Lower lobe of right lung (tissue), 2 donors: ENCODE data around the gene SRP14. TPM values are rescaled to one million over a fixed set of nuclear protein-coding genes. Genes with fewer than 3 reads are reported as not detected.
"Not testable (repeated sequence)": the region's sequence is repeated elsewhere in the genome, so short reads cannot be mapped to it uniquely, and the experiment has no call there.

Experiments used
- ATAC-seq, 2 donors: fragments of 200-7000 bp; cut with Tn5 transposase; one replicate each; pipeline ENCODE4 v1.9.1; 2020 to 2022; ENCODE audit warnings: mild to moderate bottlenecking in 2 of 2, moderate library complexity in 2 of 2
- DNase-seq: peaks from one replicate; pipeline ENCODE4 v3.0.0-alpha.2; 2020
- H3K27ac ChIP-seq: fragments of 200-600 bp; one replicate; pipeline ENCODE4 v1.8.0; 2022
- H3K27me3 ChIP-seq: fragments of 200-600 bp; one replicate; pipeline ENCODE4 v1.8.0; 2022; ENCODE audit warnings: low read depth
- H3K36me3 ChIP-seq: fragments of 200-600 bp; one replicate; pipeline ENCODE4 v1.8.0; 2022; ENCODE audit warnings: mild to moderate bottlenecking
- H3K4me1 ChIP-seq: fragments of 200-600 bp; one replicate; pipeline ENCODE4 v1.8.0; 2022
- H3K4me3 ChIP-seq: fragments of 200-600 bp; one replicate; pipeline ENCODE4 v1.8.0; 2022; ENCODE audit warnings: mild to moderate bottlenecking
- H3K9me3 ChIP-seq: fragments of 200-600 bp; one replicate; pipeline ENCODE4 v1.8.0; 2022
- CTCF ChIP-seq: fragments of 200-600 bp; IDR thresholded peaks from one replicate; pipeline ENCODE4 v1.8.0; 2022; ENCODE audit warnings: antibody characterized with exemption, mild to moderate bottlenecking
- intact Hi-C: fragments of 100-400 bp; cut with DNase I; formaldehyde crosslinking; loops from one replicate; pipeline ENCODE4 v1.11.0; 2022
- total RNA-seq: library from RNA; stranded (reverse); fragmentation: NEBNext Ultra II Directional; extraction: Animal tissue kit (Norgen Biotek cat#: 25700); gene quantifications from one replicate; pipeline ENCODE4 v1.2.1, GENCODE V29; 2021
- donor health status: DM: no; HTN: yes; CAD: no; lungs with severe emphysema.

The SRP14 gene
- total RNA-seq, 1 donor from 2014 or later = 138 TPM

- Histone ChIP-seq H3K9me3 (no peaks in the 10 kb centered on the region), H3K4me3 (no peak overlapping the region), H3K36me3 (no peaks in the 10 kb centered on the region), H3K27ac (no peak overlapping the region), H3K27me3 (no peaks in the 10 kb centered on the region), H3K4me1 (peaks cover 40% of the 10 kb centered on the region)
- ATAC-seq (no peak), DNase-seq (no peak)
- intact Hi-C loops = no loop called here
- no peak for TF ChIP-seq CTCF
Measured at GRCh38 chr15:40079456-40079855, 40.5 kb upstream of the SRP14 start.

DNA sequence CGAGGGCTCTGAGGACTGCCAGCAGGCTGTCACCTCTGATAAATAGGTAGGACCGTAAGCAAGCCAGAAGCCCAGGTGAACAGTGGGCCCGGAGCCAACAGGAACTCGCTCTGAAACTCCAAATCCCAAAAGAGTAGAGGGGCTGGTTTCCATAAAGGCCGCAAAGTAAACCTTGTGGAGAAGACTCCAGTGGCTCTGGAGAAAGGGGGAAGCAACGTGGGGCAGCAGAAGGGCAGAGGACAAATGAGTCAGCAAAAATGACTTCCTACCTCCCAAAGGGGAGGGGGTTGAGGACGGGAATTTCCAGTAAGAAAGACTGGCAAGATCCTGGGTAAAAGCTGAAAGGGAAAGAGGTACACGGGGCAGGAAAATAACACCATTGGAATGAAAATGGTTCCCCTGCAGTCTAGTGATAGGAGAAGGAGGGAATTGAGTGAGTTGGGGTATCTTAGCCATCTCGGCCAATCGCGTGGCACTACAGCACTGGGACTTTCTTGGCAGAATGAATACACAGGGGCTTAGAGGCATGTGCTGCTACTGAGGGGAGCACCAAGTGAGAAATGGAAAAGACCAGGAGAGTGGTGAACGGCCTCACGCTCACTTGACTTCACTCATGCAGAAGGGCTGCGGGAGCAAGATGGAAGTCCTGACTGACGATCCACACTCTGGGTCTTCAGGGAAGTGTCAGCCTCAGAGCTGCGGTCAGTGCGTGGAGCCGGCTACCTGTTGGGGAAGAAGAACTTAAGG is 36.5 kb upstream of the SRP14 start:
- TF ChIP-seq CTCF = no peak
- Histone ChIP-seq H3K4me3 (no peak overlapping the region), H3K9me3 (no peaks in the 10 kb centered on the region), H3K4me1 (peaks cover 23% of the 10 kb centered on the region), H3K36me3 (no peaks in the 10 kb centered on the region), H3K27ac (peak overlapping the region; percentile 73), H3K27me3 (no peaks in the 10 kb centered on the region)
- DNase-seq (no peak), ATAC-seq (peak; percentile 43 to 60)
- intact Hi-C loops = no loop called here

GRCh38 chr15:40074656-40075055 is 35.7 kb upstream of the SRP14 start:
- DNase-seq, H3K36me3 ChIP-seq, H3K4me3 ChIP-seq, intact Hi-C loops, H3K27ac ChIP-seq, H3K27me3 ChIP-seq, H3K9me3 ChIP-seq, ATAC-seq: not testable (repeated sequence)
- peaks cover 27% of the 10 kb centered on the region for H3K4me1 ChIP-seq

DNA sequence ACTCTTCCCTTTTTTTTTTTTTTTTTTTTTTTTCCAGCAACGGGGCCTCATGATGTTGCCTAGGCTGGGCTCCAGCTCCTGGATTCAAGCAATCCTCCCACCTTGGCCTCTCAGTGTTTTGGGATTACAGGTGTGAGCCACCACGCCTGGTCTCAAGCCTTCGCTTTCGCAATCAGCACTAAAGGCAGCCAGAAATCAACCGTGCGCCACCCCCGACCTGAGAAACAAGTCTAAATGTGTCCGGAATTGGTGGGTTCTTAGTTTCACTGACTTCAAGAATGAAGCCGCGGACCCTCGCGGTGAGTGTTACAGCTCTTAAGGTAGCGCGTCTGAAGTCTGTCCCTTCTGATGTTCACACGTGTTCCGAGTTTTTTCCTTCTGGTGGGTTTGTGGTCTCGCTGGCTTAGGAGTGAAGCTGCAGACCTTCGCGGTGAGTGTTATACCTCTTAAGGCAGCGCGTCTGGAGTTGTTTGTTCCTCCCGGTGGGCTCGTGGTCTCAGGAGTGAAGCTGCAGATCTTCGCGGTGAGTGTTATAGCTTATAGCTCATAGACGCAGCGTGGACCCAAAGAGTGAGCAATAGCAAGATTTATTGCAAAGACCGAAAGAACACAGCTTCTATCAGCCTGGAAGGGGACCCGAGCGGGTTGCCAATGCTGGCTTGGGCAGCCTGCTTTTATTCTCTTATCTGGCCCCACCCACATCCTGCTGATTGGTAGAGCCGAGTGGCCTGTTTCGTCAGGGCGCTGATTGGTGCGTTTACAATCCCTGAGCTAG is 34.9 kb upstream of the SRP14 start:
- H3K27ac ChIP-seq, H3K9me3 ChIP-seq, intact Hi-C loops, ATAC-seq, H3K36me3 ChIP-seq, DNase-seq, H3K4me3 ChIP-seq, H3K27me3 ChIP-seq: not testable (repeated sequence)
- H3K4me1 ChIP-seq = peaks cover 35% of the 10 kb centered on the region

DNA sequence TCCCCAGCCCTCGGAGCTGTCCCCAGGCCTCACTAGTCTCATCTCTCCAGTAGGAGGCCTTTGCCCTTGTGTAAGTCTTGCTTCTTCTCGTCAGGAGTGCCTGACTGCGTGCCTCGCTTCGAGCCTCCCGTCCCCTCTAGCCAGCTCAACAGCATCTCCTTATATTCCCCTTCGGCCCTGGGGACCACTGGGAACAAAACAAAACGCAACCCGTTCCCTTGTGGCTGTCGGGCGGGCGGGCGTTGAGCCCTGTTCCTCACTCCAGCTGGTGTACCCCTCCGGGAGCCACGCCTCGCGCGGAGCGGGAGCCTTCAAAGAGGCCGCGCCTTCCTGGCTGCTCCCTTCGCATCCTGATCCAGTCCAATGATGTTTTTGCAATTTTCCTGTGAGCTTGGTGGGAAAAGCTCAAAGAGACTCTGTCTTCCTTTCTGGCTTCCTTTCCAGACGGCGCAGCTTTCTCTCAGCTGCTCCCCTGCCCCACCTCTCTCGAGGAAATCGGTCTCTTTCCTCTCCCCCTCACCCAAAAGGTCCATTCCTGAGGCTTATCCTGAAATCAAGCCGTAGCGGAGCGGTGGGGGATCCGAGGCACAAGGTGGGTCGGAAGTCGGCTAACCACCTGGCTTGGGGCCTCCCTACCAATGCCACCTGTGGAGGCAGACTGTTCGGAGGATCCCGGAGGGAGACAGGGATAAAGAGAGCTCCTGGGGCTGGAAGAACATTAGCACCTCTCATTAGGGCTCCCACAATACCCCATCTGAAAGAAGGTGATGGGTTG is 33.4 kb upstream of the SRP14 start:
- ATAC-seq (no peak), DNase-seq (no peak)
- Histone ChIP-seq H3K27me3 (no peaks in the 10 kb centered on the region), H3K36me3 (no peaks in the 10 kb centered on the region), H3K9me3 (no peaks in the 10 kb centered on the region), H3K4me3 (peak overlapping the region; percentile 16), H3K27ac (no peak overlapping the region), H3K4me1 (peaks cover 50% of the 10 kb centered on the region)
- intact Hi-C loops = no loop called here
- no peak for TF ChIP-seq CTCF

DNA sequence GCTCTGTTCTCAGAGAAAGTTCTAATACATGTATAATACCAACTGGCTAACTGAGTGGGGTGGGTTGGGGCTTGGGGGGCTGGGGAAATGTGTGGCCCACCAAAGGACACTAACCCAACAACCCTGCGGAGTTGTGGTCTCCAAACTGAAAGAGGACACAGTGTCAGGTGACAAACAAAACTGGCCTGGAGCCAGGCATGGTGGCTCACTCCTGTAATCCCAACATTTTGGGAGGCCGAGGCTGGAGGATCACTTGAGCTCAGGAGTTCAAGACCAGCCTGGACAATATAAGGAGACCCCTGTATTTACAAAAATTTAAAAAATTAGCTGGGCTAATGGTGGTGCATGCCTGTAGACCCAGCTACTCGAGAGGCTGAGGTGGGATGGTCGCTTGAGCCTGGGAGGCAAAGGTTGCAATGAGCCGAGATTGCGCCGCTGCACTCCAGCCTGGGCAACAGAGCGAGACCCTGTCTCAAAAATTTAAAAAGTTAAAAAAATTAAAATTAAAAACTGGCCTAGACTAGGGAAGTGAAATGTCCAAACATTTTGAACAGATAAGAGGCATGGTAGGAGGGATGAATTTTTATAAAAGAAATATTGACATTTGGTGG is 31.7 kb upstream of the SRP14 start:
- Histone ChIP-seq H3K4me1 (peaks cover 50% of the 10 kb centered on the region), H3K9me3 (no peaks in the 10 kb centered on the region), H3K27me3 (no peaks in the 10 kb centered on the region), H3K36me3 (no peaks in the 10 kb centered on the region), H3K27ac (no peak overlapping the region), H3K4me3 (no peak overlapping the region)
- intact Hi-C loops = no loop called here
- no peak for ATAC-seq
- TF ChIP-seq CTCF = no peak
- no peak for DNase-seq
